K562 (cell line): Measurements from ENCODE around the gene OXSM. TPM values are rescaled to one million over a fixed set of nuclear protein-coding genes. Genes with fewer than 3 reads are reported as not detected.

Experiments
- BHLHE40 ChIP-seq: IDR thresholded peaks from 2 replicates; pipeline ENCODE4 v1.6.1; 2011; ENCODE audit warnings: low read length, improper control_type of control experiment
- CHCHD3 ChIP-seq: fragments of 250-450 bp; sonication (Bioruptor Pico); IDR thresholded peaks from 2 replicates; pipeline ENCODE4 v2.1.2; 2022; ENCODE audit warnings: mild to moderate bottlenecking
- GTF2E2 ChIP-seq: fragments of 200-800 bp; sonication (Bioruptor generic); IDR thresholded peaks from 2 replicates; pipeline ENCODE4 v1.6.1; 2016; ENCODE audit warnings: missing genetic modification characterization, missing compliant biosample characterization
- KLF6 ChIP-seq: fragments of 250-450 bp; sonication (Bioruptor Pico); IDR thresholded peaks from 2 replicates; pipeline ENCODE4 v1.4.0; 2020; ENCODE audit warnings: mild to moderate bottlenecking, moderate library complexity, borderline replicate concordance
- PRMT5 ChIP-seq: sonication (generic); formaldehyde crosslinking; IDR thresholded peaks from 2 replicates; pipeline ENCODE4 v1.5.0; 2020; ENCODE audit warnings: missing genetic modification reagents
- SFPQ ChIP-seq: fragments of 200-400 bp; formaldehyde crosslinking; IDR thresholded peaks from 2 replicates; pipeline ENCODE4 v1.6.1; 2017; ENCODE audit warnings: mild to moderate bottlenecking, low read depth, low read length, moderate library complexity
- SMAD2 ChIP-seq: fragments of 150-350 bp; IDR thresholded peaks from 2 replicates; pipeline ENCODE4 v1.6.1; 2014; ENCODE audit warnings: low read depth, mild to moderate bottlenecking, low read length
- SMAD3 ChIP-seq: fragments of 450-650 bp; formaldehyde crosslinking; conservative IDR thresholded peaks from 2 replicates; pipeline ENCODE4 v1.4.0; 2020; ENCODE audit warnings: mild to moderate bottlenecking
- SMARCA5 ChIP-seq: fragments of 450-650 bp; IDR thresholded peaks from 2 replicates; pipeline ENCODE4 v1.6.1; 2016
- TARDBP ChIP-seq: fragments of 450-650 bp; IDR thresholded peaks from 2 replicates; pipeline ENCODE4 v1.6.1; 2016
- TEAD2 ChIP-seq: fragments of 450-650 bp; IDR thresholded peaks from 2 replicates; pipeline ENCODE4 v1.6.1; 2016; ENCODE audit warnings: missing genetic modification characterization, control low read depth, missing compliant biosample characterization
- ZNF830 ChIP-seq: fragments of 250-450 bp; sonication (Bioruptor Pico); IDR thresholded peaks from 2 replicates; pipeline ENCODE4 v1.5.0; 2021; ENCODE audit warnings: mild to moderate bottlenecking
- polyA plus RNA-seq, 8 experiments: library from polyadenylated mRNA; depleted of rRNA in 4 of 8; stranded (reverse) in 5 of 8; unstranded in 3 of 8; fragments of >200 nt; fragmentation: Nextera tagmentation in 2 of 8; fragmentation: Illumina TruSeq in 1 of 8; extraction: Ambion mirVana in 2 of 8; extraction: Trizol in 1 of 8; gene quantifications; 2 replicates each; pipeline versions ENCODE4 v1.2.1 to v1.2.3, GENCODE V29; 2011 to 2014; ENCODE audit warnings: inconsistent platforms in 1 of 8, missing spikeins in 1 of 8
- total RNA-seq, 7 experiments: library from RNA; depleted of rRNA in 6 of 7; stranded (reverse); fragments of >200 nt in 6 of 7; fragmentation: Illumina TruSeq in 2 of 7; extraction: Trizol in 2 of 7; gene quantifications; 2 replicates each; pipeline versions ENCODE4 v1.2.1 to v1.2.3, GENCODE V29; 2011 to 2021; ENCODE audit warnings: low replicate concordance in 1 of 7
- TF ChIP-seq, protein P1 (sequence below): sonication (generic); formaldehyde crosslinking; IDR thresholded peaks from 2 replicates; pipeline ENCODE4 v1.8.1; 2023; ENCODE audit warnings: mild to moderate bottlenecking, missing genetic modification reagents
- TF ChIP-seq, protein P2 (sequence below): fragments of 450-650 bp; IDR thresholded peaks from 2 replicates; pipeline ENCODE4 v1.6.1; 2016; ENCODE audit warnings: borderline replicate concordance
- TF ChIP-seq, protein P3 (sequence below): fragments of 250-450 bp; sonication (Bioruptor Pico); IDR thresholded peaks from 2 replicates; pipeline ENCODE4 v1.4.0; 2020; ENCODE audit warnings: mild to moderate bottlenecking, moderate library complexity, borderline replicate concordance

The OXSM gene
- total and polyA plus RNA-seq, 9 of the 15 experiments (the other 6 are each of a cell fraction or from before 2014, with no cell fraction given) = 24.0 to 107 (median 34.0) TPM

GRCh38 chr3:25783661-25784512 lies 6.0 kb upstream of the OXSM start (continued):
- TF ChIP-seq SFPQ (no peak), SMAD2 (no peak), SMARCA5 (no peak), PRMT5 (CRISPR knock-in tag) (no peak), BHLHE40 (peak; percentile 93), KLF6 (CRISPR knock-in tag) (no peak), TEAD2 (tag) (no peak), ZNF830 (CRISPR knock-in tag) (no peak), GTF2E2 (tag) (no peak), SMAD3 (no peak), TARDBP (no peak), CHCHD3 (CRISPR knock-in tag) (no peak)
- TF ChIP-seq, protein P1, sequence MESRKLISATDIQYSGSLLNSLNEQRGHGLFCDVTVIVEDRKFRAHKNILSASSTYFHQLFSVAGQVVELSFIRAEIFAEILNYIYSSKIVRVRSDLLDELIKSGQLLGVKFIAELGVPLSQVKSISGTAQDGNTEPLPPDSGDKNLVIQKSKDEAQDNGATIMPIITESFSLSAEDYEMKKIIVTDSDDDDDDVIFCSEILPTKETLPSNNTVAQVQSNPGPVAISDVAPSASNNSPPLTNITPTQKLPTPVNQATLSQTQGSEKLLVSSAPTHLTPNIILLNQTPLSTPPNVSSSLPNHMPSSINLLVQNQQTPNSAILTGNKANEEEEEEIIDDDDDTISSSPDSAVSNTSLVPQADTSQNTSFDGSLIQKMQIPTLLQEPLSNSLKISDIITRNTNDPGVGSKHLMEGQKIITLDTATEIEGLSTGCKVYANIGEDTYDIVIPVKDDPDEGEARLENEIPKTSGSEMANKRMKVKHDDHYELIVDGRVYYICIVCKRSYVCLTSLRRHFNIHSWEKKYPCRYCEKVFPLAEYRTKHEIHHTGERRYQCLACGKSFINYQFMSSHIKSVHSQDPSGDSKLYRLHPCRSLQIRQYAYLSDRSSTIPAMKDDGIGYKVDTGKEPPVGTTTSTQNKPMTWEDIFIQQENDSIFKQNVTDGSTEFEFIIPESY (CRISPR knock-in tag) = no peak; the same call in 1 of the 2 replicates
- TF ChIP-seq, protein P2, sequence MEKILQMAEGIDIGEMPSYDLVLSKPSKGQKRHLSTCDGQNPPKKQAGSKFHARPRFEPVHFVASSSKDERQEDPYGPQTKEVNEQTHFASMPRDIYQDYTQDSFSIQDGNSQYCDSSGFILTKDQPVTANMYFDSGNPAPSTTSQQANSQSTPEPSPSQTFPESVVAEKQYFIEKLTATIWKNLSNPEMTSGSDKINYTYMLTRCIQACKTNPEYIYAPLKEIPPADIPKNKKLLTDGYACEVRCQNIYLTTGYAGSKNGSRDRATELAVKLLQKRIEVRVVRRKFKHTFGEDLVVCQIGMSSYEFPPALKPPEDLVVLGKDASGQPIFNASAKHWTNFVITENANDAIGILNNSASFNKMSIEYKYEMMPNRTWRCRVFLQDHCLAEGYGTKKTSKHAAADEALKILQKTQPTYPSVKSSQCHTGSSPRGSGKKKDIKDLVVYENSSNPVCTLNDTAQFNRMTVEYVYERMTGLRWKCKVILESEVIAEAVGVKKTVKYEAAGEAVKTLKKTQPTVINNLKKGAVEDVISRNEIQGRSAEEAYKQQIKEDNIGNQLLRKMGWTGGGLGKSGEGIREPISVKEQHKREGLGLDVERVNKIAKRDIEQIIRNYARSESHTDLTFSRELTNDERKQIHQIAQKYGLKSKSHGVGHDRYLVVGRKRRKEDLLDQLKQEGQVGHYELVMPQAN = peak; percentile 42; the same call in 1 of the 2 replicates
- TF ChIP-seq, protein P3, sequence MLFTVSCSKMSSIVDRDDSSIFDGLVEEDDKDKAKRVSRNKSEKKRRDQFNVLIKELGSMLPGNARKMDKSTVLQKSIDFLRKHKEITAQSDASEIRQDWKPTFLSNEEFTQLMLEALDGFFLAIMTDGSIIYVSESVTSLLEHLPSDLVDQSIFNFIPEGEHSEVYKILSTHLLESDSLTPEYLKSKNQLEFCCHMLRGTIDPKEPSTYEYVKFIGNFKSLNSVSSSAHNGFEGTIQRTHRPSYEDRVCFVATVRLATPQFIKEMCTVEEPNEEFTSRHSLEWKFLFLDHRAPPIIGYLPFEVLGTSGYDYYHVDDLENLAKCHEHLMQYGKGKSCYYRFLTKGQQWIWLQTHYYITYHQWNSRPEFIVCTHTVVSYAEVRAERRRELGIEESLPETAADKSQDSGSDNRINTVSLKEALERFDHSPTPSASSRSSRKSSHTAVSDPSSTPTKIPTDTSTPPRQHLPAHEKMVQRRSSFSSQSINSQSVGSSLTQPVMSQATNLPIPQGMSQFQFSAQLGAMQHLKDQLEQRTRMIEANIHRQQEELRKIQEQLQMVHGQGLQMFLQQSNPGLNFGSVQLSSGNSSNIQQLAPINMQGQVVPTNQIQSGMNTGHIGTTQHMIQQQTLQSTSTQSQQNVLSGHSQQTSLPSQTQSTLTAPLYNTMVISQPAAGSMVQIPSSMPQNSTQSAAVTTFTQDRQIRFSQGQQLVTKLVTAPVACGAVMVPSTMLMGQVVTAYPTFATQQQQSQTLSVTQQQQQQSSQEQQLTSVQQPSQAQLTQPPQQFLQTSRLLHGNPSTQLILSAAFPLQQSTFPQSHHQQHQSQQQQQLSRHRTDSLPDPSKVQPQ (CRISPR knock-in tag) = no peak
